ENCODE measurements around the gene NTNG2.

NTNG2 gene

GRCh38 chr9:132163457-132163875, 1.6 kb downstream of the NTNG2 start:
- Histone ChIP-seq H3K4ac (ENCODE audit: low read depth, low read length) (no peak overlapping the region), H3K23ac (ENCODE audit: low read length) (no peak overlapping the region), H2BK12ac (ENCODE audit: low read length) (no peak overlapping the region), H4K91ac (ENCODE audit: low read depth, low read length) (no peak overlapping the region), H3K9me3 (ENCODE audit: insufficient read depth, low read depth, low read length) (peaks cover 2% of the 10 kb centered on the region), H3K36me3 (ENCODE audit: control insufficient read depth in 1 of 2, insufficient read depth in 2 of 2, low read length in 2 of 2) (no peaks in the 10 kb centered on the region), H3K18ac (ENCODE audit: low read length) (no peak overlapping the region), H4K8ac (ENCODE audit: low read depth, low read length) (no peak overlapping the region), H2BK120ac (ENCODE audit: insufficient read depth, low read length, poor library complexity) (no peak overlapping the region), H2BK5ac (ENCODE audit: low read depth, low read length, poor library complexity) (no peak overlapping the region), H4K12ac (ENCODE audit: low read depth, low read length) (no peak overlapping the region), H3K79me1 (ENCODE audit: low read length) (no peaks in the 10 kb centered on the region), H3K14ac (ENCODE audit: low read length) (no peak overlapping the region), H3K27ac (ENCODE audit: low read depth, low read length) (no peak overlapping the region), H3K4me3 (ENCODE audit: low read depth, low read length) (no peak overlapping the region), H3K9ac (ENCODE audit: low read length) (no peak overlapping the region), H3K4me2 (ENCODE audit: low read length) (peak overlapping the region; percentile 83), H2AFZ (ENCODE audit: insufficient read depth, low read length, poor library complexity) (no peak overlapping the region), H3K4me1 (ENCODE audit: control insufficient read depth in 1 of 2, insufficient read depth in 2 of 2, low read length in 2 of 2) (peaks cover 3 to 7% of the 10 kb centered on the region in 2 experiments), H3K79me2 (ENCODE audit: control insufficient read depth, insufficient read depth, low read length, poor library complexity) (no peaks in the 10 kb centered on the region), H3K27me3 (ENCODE audit: insufficient read depth, low read length) (peaks cover 66% of the 10 kb centered on the region), H2AK5ac (ENCODE audit: low read length) (no peak overlapping the region)
- no peak for DNase-seq
- no CpG with 5 or more reads among the region's 29 CpGs for WGBS (ENCODE audit: extremely low coverage, insufficient coverage, insufficient read length)

- Histone ChIP-seq H3K4ac (ENCODE audit: low read depth, low read length) (no peak overlapping the region), H3K9ac (ENCODE audit: low read length) (no peak overlapping the region), H3K27ac (ENCODE audit: low read depth, low read length) (no peak overlapping the region), H3K79me2 (ENCODE audit: control insufficient read depth, insufficient read depth, low read length, poor library complexity) (no peaks in the 10 kb centered on the region), H3K18ac (ENCODE audit: low read length) (no peak overlapping the region), H3K9me3 (ENCODE audit: insufficient read depth, low read depth, low read length) (peaks cover 2% of the 10 kb centered on the region), H3K27me3 (ENCODE audit: insufficient read depth, low read length) (peaks cover 66% of the 10 kb centered on the region), H3K4me3 (ENCODE audit: low read depth, low read length) (no peak overlapping the region), H2BK5ac (ENCODE audit: low read depth, low read length, poor library complexity) (no peak overlapping the region), H2BK12ac (ENCODE audit: low read length) (no peak overlapping the region), H3K4me1 (ENCODE audit: control insufficient read depth in 1 of 2, insufficient read depth in 2 of 2, low read length in 2 of 2) (peaks cover 3 to 7% of the 10 kb centered on the region in 2 experiments), H4K91ac (ENCODE audit: low read depth, low read length) (no peak overlapping the region), H3K23ac (ENCODE audit: low read length) (no peak overlapping the region), H3K36me3 (ENCODE audit: control insufficient read depth in 1 of 2, insufficient read depth in 2 of 2, low read length in 2 of 2) (no peaks in the 10 kb centered on the region), H4K8ac (ENCODE audit: low read depth, low read length) (no peak overlapping the region), H2BK120ac (ENCODE audit: insufficient read depth, low read length, poor library complexity) (no peak overlapping the region), H2AFZ (ENCODE audit: insufficient read depth, low read length, poor library complexity) (no peak overlapping the region), H3K14ac (ENCODE audit: low read length) (no peak overlapping the region), H2AK5ac (ENCODE audit: low read length) (no peak overlapping the region), H4K12ac (ENCODE audit: low read depth, low read length) (no peak overlapping the region), H3K79me1 (ENCODE audit: low read length) (no peaks in the 10 kb centered on the region), H3K4me2 (ENCODE audit: low read length) (no peak overlapping the region)
- WGBS (ENCODE audit: extremely low coverage, insufficient coverage, insufficient read length): no CpG with 5 or more reads among the region's 45 CpGs
- DNase-seq: no peak
Measured at GRCh38 chr9:132163876-132164603, 2.2 kb downstream of the NTNG2 start.

GRCh38 chr9:132164604-132165362, 2.9 kb downstream of the NTNG2 start:
- no CpG with 5 or more reads among the region's 16 CpGs for WGBS (ENCODE audit: extremely low coverage, insufficient coverage, insufficient read length)

GRCh38 chr9:132166599-132166998, 4.7 kb downstream of the NTNG2 start:
- H2BK120ac ChIP-seq (ENCODE audit: insufficient read depth, low read length, poor library complexity): no peak overlapping the region
- no peak overlapping the region for H3K4me2 ChIP-seq (ENCODE audit: low read length)
- H2AK5ac ChIP-seq (ENCODE audit: low read length): no peak overlapping the region
- no peak overlapping the region for H4K12ac ChIP-seq (ENCODE audit: low read depth, low read length)
- H3K4me1 ChIP-seq (ENCODE audit: control insufficient read depth in 1 of 2, insufficient read depth in 2 of 2, low read length in 2 of 2): peaks cover under 1 to 6% of the 10 kb centered on the region in 2 experiments
- H2BK12ac ChIP-seq (ENCODE audit: low read length): no peak overlapping the region
- H3K27me3 ChIP-seq (ENCODE audit: insufficient read depth, low read length): peaks cover 43% of the 10 kb centered on the region
- no peak overlapping the region for H2BK5ac ChIP-seq (ENCODE audit: low read depth, low read length, poor library complexity)
- no peak overlapping the region for H3K18ac ChIP-seq (ENCODE audit: low read length)
- H3K79me1 ChIP-seq (ENCODE audit: low read length): no peaks in the 10 kb centered on the region
- no peak overlapping the region for H4K91ac ChIP-seq (ENCODE audit: low read depth, low read length)
- H3K4me3 ChIP-seq (ENCODE audit: low read depth, low read length): no peak overlapping the region
- H3K9ac ChIP-seq (ENCODE audit: low read length): no peak overlapping the region
- H3K14ac ChIP-seq (ENCODE audit: low read length): no peak overlapping the region
- H3K79me2 ChIP-seq (ENCODE audit: control insufficient read depth, insufficient read depth, low read length, poor library complexity): no peaks in the 10 kb centered on the region
- H3K27ac ChIP-seq (ENCODE audit: low read depth, low read length): no peak overlapping the region
- DNase-seq: no peak
- H4K8ac ChIP-seq (ENCODE audit: low read depth, low read length): no peak overlapping the region
- H3K9me3 ChIP-seq (ENCODE audit: insufficient read depth, low read depth, low read length): peaks cover 4% of the 10 kb centered on the region
- H2AFZ ChIP-seq (ENCODE audit: insufficient read depth, low read length, poor library complexity): no peak overlapping the region
- H3K23ac ChIP-seq (ENCODE audit: low read length): no peak overlapping the region
- no CpG with 5 or more reads among the region's 19 CpGs for WGBS (ENCODE audit: extremely low coverage, insufficient coverage, insufficient read length)
- H3K4ac ChIP-seq (ENCODE audit: low read depth, low read length): no peak overlapping the region
- H3K36me3 ChIP-seq (ENCODE audit: control insufficient read depth in 1 of 2, insufficient read depth in 2 of 2, low read length in 2 of 2): no peaks in the 10 kb centered on the region

More at GRCh38 chr9:132164604-132165362, 2.9 kb downstream of the NTNG2 start:
- H3K4me1 ChIP-seq (ENCODE audit: control insufficient read depth in 1 of 2, insufficient read depth in 2 of 2, low read length in 2 of 2): peaks cover 3 to 7% of the 10 kb centered on the region in 2 experiments
- no peak overlapping the region for H3K4me3 ChIP-seq (ENCODE audit: low read depth, low read length)
- no peak overlapping the region for H3K4ac ChIP-seq (ENCODE audit: low read depth, low read length)
- no peaks in the 10 kb centered on the region for H3K79me1 ChIP-seq (ENCODE audit: low read length)
- H4K91ac ChIP-seq (ENCODE audit: low read depth, low read length): no peak overlapping the region
- no peak overlapping the region for H4K12ac ChIP-seq (ENCODE audit: low read depth, low read length)
- H2AFZ ChIP-seq (ENCODE audit: insufficient read depth, low read length, poor library complexity): no peak overlapping the region
- no peak overlapping the region for H4K8ac ChIP-seq (ENCODE audit: low read depth, low read length)
- H3K14ac ChIP-seq (ENCODE audit: low read length): no peak overlapping the region
- H3K23ac ChIP-seq (ENCODE audit: low read length): no peak overlapping the region
- H3K27me3 ChIP-seq (ENCODE audit: insufficient read depth, low read length): peaks cover 59% of the 10 kb centered on the region
- peaks cover 2% of the 10 kb centered on the region for H3K9me3 ChIP-seq (ENCODE audit: insufficient read depth, low read depth, low read length)
- no peak overlapping the region for H2BK12ac ChIP-seq (ENCODE audit: low read length)
- H3K36me3 ChIP-seq (ENCODE audit: control insufficient read depth in 1 of 2, insufficient read depth in 2 of 2, low read length in 2 of 2): no peaks in the 10 kb centered on the region
- no peaks in the 10 kb centered on the region for H3K79me2 ChIP-seq (ENCODE audit: control insufficient read depth, insufficient read depth, low read length, poor library complexity)
- H3K4me2 ChIP-seq (ENCODE audit: low read length): no peak overlapping the region
- no peak overlapping the region for H2BK120ac ChIP-seq (ENCODE audit: insufficient read depth, low read length, poor library complexity)
- no peak overlapping the region for H3K18ac ChIP-seq (ENCODE audit: low read length)
- H2AK5ac ChIP-seq (ENCODE audit: low read length): no peak overlapping the region
- H2BK5ac ChIP-seq (ENCODE audit: low read depth, low read length, poor library complexity): no peak overlapping the region
- no peak for DNase-seq
- no peak overlapping the region for H3K9ac ChIP-seq (ENCODE audit: low read length)
- no peak overlapping the region for H3K27ac ChIP-seq (ENCODE audit: low read depth, low read length)

Measured in trophoblast cell (in vitro differentiated cells and primary cell).